ENCODE data around the gene GBA3.

GRCh38 chr4:22736912-22737311 is 44.2 kb downstream of the GBA3 start:
- no peak for TF ChIP-seq CTCF (IDR thresholded peaks at IDR 0.05)
- TF ChIP-seq POLR2A (IDR thresholded peaks at IDR 0.05), result no peak

Data from right lobe of liver (tissue), 4 donors.